Measurements from ENCODE around the gene KIF13A. TPM values are rescaled to one million over a fixed set of nuclear protein-coding genes. Genes with fewer than 3 reads are reported as not detected.
"Not testable (repeated sequence)": the region's sequence is repeated elsewhere in the genome, so short reads cannot be mapped to it uniquely, and the experiment has no call there.

Gene KIF13A
- total RNA-seq, 3 donors from 2014 or later: 40.0 to 60.4 (median 49.6) TPM

GRCh38 chr6:17816921-17817611 is 170.4 kb downstream of the KIF13A start:
- Histone ChIP-seq H3K27me3 (no peaks in the 10 kb centered on the region), H3K4me3 (no peak overlapping the region), H3K4me1 (no peaks in the 10 kb centered on the region), H3K36me3 (no peaks in the 10 kb centered on the region), H3K27ac (no peak overlapping the region), H3K9me3 (no peaks in the 10 kb centered on the region)
- intact Hi-C loops (cut with DNase I; ENCODE audit: low total_unique reads): no loop called here
- no peak for DNase-seq (ENCODE audit: low spot score in 2 of 2)
- no peak for TF ChIP-seq POLR2AphosphoS5 (IDR thresholded peaks at IDR 0.05)
- no peak for TF ChIP-seq CTCF (IDR thresholded peaks at IDR 0.05)
- TF ChIP-seq POLR2A (IDR thresholded peaks at IDR 0.05): no peak

- Histone ChIP-seq H3K4me1 (no peaks in the 10 kb centered on the region), H3K27ac (no peak overlapping the region), H3K27me3 (no peaks in the 10 kb centered on the region), H3K4me3 (no peak overlapping the region), H3K36me3 (no peaks in the 10 kb centered on the region), H3K9me3 (no peaks in the 10 kb centered on the region)
- no peak for DNase-seq (ENCODE audit: low spot score in 2 of 2)
- intact Hi-C loops (cut with DNase I; ENCODE audit: low total_unique reads): no loop called here
- TF ChIP-seq POLR2A (IDR thresholded peaks at IDR 0.05) (no peak), CTCF (IDR thresholded peaks at IDR 0.05) (no peak), POLR2AphosphoS5 (IDR thresholded peaks at IDR 0.05) (no peak)
These were observed 173.9 kb downstream of the KIF13A start for GRCh38 chr6:17813542-17813941.

GRCh38 chr6:17812311-17812710 is 175.1 kb downstream of the KIF13A start:
- H3K27me3 ChIP-seq: no peaks in the 10 kb centered on the region
- H3K4me3 ChIP-seq: no peak overlapping the region
- no peak overlapping the region for H3K27ac ChIP-seq
- H3K9me3 ChIP-seq: no peaks in the 10 kb centered on the region
- TF ChIP-seq CTCF (IDR thresholded peaks at IDR 0.05) (no peak), POLR2AphosphoS5 (IDR thresholded peaks at IDR 0.05) (no peak), POLR2A (IDR thresholded peaks at IDR 0.05) (no peak)
- H3K4me1 ChIP-seq: no peaks in the 10 kb centered on the region
- intact Hi-C loops (cut with DNase I; ENCODE audit: low total_unique reads): no loop called here
- H3K36me3 ChIP-seq: no peaks in the 10 kb centered on the region
- DNase-seq (ENCODE audit: low spot score in 2 of 2): no peak

- Histone ChIP-seq H3K9me3 (no peaks in the 10 kb centered on the region), H3K36me3 (no peaks in the 10 kb centered on the region), H3K27ac (no peak overlapping the region), H3K27me3 (no peaks in the 10 kb centered on the region), H3K4me1 (no peaks in the 10 kb centered on the region), H3K4me3 (no peak overlapping the region)
- intact Hi-C loops (cut with DNase I; ENCODE audit: low total_unique reads): no loop called here
- DNase-seq (ENCODE audit: low spot score in 2 of 2): no peak
- TF ChIP-seq POLR2A (IDR thresholded peaks at IDR 0.05) (no peak), CTCF (IDR thresholded peaks at IDR 0.05) (no peak), POLR2AphosphoS5 (IDR thresholded peaks at IDR 0.05) (no peak)
These were observed 178.8 kb downstream of the KIF13A start for GRCh38 chr6:17808609-17809008.

GRCh38 chr6:17807431-17807830 is 180.0 kb downstream of the KIF13A start:
- H3K27me3 ChIP-seq; H3K9me3 ChIP-seq; H3K27ac ChIP-seq; DNase-seq (ENCODE audit: low spot score in 2 of 2); H3K36me3 ChIP-seq; intact Hi-C loops (cut with DNase I; ENCODE audit: low total_unique reads); H3K4me1 ChIP-seq; H3K4me3 ChIP-seq: not testable (repeated sequence)

Data from breast epithelium (tissue), 4 donors.